ENCODE data around the gene TNFRSF14. TPM values are rescaled to one million over a fixed set of nuclear protein-coding genes. Genes with fewer than 3 reads are reported as not detected.

TNFRSF14 gene
- total RNA-seq, 1 donor from 2014 or later = 11.1 TPM

DNA sequence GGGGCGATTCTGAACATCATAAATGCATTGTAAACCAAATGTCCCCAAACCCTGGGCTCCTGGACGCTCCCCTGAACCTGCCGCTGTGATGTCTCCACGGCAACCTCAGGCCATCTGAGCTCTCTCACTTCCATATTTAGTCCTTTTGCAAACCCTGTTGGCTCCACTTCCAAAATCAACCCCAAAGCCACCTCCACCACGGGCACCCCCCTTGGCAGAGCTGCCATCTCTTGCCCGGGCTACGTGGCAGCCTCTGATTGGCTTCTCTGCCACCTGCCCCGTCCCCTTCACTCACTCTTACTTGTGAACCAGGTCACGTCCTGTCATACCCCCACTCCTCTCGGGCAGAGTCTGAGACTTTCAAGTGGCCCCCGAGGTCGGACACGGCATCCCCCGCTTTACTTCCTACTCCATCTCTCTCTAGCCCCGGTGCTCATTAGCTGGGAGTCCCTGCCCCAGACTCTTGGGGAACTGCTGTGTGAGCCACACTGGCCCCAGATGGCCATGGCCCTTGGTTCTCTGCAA is 46.2 kb downstream of the TNFRSF14 start:
- TF ChIP-seq, protein P1, sequence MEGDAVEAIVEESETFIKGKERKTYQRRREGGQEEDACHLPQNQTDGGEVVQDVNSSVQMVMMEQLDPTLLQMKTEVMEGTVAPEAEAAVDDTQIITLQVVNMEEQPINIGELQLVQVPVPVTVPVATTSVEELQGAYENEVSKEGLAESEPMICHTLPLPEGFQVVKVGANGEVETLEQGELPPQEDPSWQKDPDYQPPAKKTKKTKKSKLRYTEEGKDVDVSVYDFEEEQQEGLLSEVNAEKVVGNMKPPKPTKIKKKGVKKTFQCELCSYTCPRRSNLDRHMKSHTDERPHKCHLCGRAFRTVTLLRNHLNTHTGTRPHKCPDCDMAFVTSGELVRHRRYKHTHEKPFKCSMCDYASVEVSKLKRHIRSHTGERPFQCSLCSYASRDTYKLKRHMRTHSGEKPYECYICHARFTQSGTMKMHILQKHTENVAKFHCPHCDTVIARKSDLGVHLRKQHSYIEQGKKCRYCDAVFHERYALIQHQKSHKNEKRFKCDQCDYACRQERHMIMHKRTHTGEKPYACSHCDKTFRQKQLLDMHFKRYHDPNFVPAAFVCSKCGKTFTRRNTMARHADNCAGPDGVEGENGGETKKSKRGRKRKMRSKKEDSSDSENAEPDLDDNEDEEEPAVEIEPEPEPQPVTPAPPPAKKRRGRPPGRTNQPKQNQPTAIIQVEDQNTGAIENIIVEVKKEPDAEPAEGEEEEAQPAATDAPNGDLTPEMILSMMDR (IDR thresholded peaks at IDR 0.05; ENCODE audit: insufficient read depth, low read length, severe bottlenecking) = no peak
- Histone ChIP-seq H3K4me3 (ENCODE audit: low read depth, low read length) (no peak overlapping the region), H3K36me3 (ENCODE audit: control insufficient read depth, insufficient read depth, low read length) (no peaks in the 10 kb centered on the region), H3K27me3 (ENCODE audit: control insufficient read depth, insufficient read depth, low read length) (peaks cover 1% of the 10 kb centered on the region)
- FAIRE-seq = no peak
- DNase-seq (ENCODE audit: low read depth) = no peak

DNA sequence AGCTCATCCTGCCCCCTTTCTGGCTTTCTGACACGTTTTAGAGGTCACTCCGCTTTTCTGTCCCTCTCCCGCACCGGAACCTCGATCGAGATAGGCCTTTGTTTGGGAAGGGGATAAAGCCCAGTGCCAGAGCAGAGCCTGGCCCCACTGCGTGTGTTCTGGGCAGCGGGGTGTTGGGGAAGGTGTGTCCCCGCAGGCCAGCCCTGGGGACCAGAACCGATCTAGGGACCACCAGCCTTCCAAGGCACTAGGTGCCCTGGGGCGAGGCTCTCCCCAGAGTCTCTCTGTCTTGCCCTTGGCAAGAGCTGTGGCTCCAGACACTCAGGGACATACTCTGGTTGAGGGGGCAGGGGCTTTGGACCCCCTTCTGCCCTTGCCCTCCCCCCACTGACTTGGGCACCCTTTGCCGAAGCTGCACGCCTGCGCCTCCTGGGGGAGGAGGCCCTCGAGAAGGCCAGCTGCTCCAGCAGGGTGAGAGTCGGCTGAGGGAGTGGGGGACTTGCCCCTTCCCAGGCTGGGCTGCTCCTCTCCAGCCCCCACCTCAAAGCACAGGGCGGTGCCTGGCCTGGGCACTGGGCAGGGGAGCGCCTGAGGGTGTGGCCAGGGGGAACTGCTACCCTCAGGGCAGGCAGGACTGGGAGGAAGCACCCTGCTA is 46.8 kb downstream of the TNFRSF14 start:
- no peak for FAIRE-seq
- Histone ChIP-seq H3K36me3 (ENCODE audit: control insufficient read depth, insufficient read depth, low read length) (no peaks in the 10 kb centered on the region), H3K27me3 (ENCODE audit: control insufficient read depth, insufficient read depth, low read length) (peaks cover 1% of the 10 kb centered on the region), H3K4me3 (ENCODE audit: low read depth, low read length) (no peak overlapping the region)
- DNase-seq (ENCODE audit: low read depth) = no peak
- TF ChIP-seq, protein P1 (IDR thresholded peaks at IDR 0.05; ENCODE audit: insufficient read depth, low read length, severe bottlenecking) = no peak

DNA sequence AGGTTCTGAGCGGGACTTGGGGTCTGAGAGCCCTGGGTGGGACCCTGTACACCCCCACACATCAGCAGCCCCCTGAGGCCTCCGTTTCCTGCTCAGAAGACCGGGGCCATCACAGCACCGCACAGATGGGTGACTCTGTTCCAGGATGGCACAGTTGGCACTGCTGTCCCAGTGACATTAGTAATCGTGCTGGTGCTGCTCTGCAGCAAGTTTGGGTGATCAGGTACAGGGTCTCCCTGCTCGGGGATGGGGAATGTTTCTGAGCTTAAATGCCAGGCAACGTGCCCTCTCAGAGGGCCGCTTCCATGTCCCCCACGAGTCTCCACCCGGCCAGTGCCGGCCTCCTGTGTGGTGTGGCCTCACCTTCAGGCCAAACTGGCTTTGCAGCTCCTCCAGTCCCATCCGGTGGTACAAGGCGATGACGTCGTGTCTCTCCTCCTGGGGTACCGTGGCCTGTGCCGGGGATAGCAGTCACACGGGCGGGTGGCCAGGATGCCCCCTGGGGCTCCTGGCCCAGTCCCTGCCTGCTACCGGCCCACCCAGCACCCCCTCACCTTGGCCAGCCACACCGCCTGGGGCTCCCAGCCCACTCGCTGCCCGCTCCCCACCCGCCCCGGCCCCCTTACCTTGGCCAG is 47.5 kb downstream of the TNFRSF14 start:
- no peak for DNase-seq (ENCODE audit: low read depth)

DNA sequence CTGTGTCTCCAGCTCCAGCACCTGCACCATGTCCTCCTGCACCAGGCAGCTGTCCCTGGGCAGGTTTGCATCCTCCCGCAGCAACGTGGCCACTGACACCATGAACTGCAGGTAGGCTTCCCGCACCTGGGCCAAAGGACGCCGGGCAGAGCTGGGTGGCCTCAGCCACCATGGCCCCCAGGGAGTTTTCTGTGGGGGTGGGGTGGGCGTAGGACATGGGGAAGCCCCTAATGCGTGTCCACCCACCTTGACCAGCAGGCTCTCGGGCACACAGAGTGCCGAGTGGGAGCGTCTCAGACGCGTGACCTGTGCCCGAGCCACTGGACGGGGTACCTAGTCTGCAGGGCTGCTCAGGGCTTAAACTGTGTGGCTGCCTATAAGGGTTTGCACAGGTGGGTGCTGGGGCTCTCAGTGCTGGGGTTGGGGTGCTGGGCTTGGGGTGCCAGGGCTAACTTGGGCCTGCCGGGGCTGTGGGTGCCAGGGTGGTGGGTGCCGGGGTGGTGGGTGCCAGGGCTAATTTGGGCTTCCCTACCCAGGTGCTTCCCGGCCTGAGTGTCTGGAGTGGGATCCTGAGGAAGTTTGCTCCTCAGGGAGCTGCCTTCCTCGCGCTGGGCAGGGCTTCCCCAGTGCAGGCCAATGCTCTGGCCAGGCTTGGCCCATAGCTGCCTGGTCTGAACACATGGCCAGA is 48.1 kb downstream of the TNFRSF14 start:
- FAIRE-seq (no peak), DNase-seq (ENCODE audit: low read depth) (no peak)
- no peak overlapping the region for H3K4me3 ChIP-seq (ENCODE audit: low read depth, low read length)
- no peaks in the 10 kb centered on the region for H3K36me3 ChIP-seq (ENCODE audit: control insufficient read depth, insufficient read depth, low read length)
- TF ChIP-seq, protein P1 (IDR thresholded peaks at IDR 0.05; ENCODE audit: insufficient read depth, low read length, severe bottlenecking) = no peak
- peaks cover 1% of the 10 kb centered on the region for H3K27me3 ChIP-seq (ENCODE audit: control insufficient read depth, insufficient read depth, low read length)

More for the DNA sequence above, 47.5 kb downstream of the TNFRSF14 start:
- TF ChIP-seq, protein P1 (IDR thresholded peaks at IDR 0.05; ENCODE audit: insufficient read depth, low read length, severe bottlenecking) = no peak
- Histone ChIP-seq H3K36me3 (ENCODE audit: control insufficient read depth, insufficient read depth, low read length) (no peaks in the 10 kb centered on the region), H3K4me3 (ENCODE audit: low read depth, low read length) (no peak overlapping the region), H3K27me3 (ENCODE audit: control insufficient read depth, insufficient read depth, low read length) (peaks cover 1% of the 10 kb centered on the region)
- no peak for FAIRE-seq

DNA sequence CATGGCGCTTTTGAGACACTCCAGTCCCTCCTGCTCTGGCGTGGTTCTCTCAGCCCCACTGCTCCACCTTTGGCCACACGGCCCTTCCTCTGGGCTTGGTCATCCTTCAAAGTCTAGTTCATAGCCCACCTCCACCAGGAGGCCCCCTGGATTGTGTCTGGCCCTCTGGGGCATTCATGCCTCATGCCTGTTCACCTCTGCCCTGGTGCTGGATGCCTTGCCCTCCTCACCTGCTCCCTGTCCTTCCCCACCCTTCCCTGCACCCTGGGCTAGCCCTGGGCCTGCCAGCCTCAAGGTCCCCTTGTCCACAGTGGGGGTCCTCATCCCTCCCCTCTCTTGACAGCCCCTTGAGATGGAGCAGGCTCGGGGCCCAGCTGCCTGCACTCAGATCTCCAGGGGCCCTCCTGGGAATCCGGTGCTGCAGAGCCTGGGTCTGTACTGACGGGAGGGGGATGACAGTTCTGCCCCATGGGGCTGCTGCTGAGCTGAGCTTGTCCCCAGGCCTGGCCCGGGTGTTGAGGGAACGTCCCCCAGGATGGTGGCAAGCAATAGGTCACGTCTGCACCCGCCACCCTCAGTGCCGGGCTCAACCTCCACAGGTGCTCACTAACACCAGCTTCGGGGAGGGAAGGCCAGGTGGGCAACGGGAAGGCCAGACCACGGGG is 48.8 kb downstream of the TNFRSF14 start:
- TF ChIP-seq, protein P1 (IDR thresholded peaks at IDR 0.05; ENCODE audit: insufficient read depth, low read length, severe bottlenecking) = no peak
- Histone ChIP-seq H3K27me3 (ENCODE audit: control insufficient read depth, insufficient read depth, low read length) (peaks cover 1% of the 10 kb centered on the region), H3K4me3 (ENCODE audit: low read depth, low read length) (no peak overlapping the region), H3K36me3 (ENCODE audit: control insufficient read depth, insufficient read depth, low read length) (no peaks in the 10 kb centered on the region)
- FAIRE-seq = no peak
- no peak for DNase-seq (ENCODE audit: low read depth)

Measured in bronchial epithelial cell (primary cell).